Measurements from ENCODE around the gene PPP2R3B. TPM values are rescaled to one million over a fixed set of nuclear protein-coding genes. Genes with fewer than 3 reads are reported as not detected.
A peak's percentile ranks its signal among the peaks of the same experiment; 100 is the strongest.
"Not testable (repeated sequence)": the region's sequence is repeated elsewhere in the genome, so short reads cannot be mapped to it uniquely, and the experiment has no call there.

Gene PPP2R3B
- total RNA-seq, 1 donor from 2014 or later: 28.2 TPM

DNA sequence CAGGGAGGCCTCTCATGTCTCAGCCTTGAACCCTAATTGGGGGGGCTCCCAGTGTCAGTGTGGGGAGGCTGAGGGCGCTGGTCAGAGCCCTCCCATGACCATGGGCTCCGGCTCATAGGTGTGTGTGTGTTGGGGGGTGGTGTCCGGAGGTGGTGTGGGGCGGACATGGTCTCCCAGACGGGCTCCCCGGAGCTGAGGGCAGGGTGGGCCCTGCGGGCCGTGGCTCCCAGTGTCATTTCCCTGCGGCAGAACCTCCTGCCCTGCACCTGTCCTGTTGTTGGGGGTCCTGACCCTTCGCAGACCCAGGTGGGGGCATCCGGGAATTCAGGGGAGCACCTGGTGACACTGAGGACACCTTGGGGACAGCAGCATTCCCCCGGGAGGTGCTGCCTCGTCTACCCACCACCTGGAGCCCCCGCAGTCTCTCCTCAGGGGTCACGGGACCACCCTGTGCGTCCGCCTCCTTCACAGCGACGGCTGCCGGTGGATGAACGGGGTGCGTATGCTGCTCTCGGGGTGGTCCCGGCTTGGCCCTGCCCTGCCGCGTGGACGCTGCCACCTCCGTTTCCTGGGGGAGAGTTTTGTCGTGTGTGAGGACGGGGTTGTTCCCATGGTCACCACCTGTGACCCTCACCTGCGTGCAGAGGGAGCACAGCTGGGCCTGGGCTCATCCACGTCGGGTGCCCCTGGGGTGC is 53.6 kb downstream of the PPP2R3B start:
- TF ChIP-seq, protein P1, sequence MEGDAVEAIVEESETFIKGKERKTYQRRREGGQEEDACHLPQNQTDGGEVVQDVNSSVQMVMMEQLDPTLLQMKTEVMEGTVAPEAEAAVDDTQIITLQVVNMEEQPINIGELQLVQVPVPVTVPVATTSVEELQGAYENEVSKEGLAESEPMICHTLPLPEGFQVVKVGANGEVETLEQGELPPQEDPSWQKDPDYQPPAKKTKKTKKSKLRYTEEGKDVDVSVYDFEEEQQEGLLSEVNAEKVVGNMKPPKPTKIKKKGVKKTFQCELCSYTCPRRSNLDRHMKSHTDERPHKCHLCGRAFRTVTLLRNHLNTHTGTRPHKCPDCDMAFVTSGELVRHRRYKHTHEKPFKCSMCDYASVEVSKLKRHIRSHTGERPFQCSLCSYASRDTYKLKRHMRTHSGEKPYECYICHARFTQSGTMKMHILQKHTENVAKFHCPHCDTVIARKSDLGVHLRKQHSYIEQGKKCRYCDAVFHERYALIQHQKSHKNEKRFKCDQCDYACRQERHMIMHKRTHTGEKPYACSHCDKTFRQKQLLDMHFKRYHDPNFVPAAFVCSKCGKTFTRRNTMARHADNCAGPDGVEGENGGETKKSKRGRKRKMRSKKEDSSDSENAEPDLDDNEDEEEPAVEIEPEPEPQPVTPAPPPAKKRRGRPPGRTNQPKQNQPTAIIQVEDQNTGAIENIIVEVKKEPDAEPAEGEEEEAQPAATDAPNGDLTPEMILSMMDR (IDR thresholded peaks at IDR 0.05): no peak
- Mint-ChIP-seq H3K27ac (ENCODE audit: unreplicated experiment) (no peak overlapping the region), H3K36me3 (ENCODE audit: unreplicated experiment) (peaks cover 17% of the 10 kb centered on the region), H3K4me3 (ENCODE audit: unreplicated experiment) (no peak overlapping the region), H3K9me3 (ENCODE audit: unreplicated experiment) (no peaks in the 10 kb centered on the region), H3K27me3 (ENCODE audit: unreplicated experiment) (no peaks in the 10 kb centered on the region), H3K4me1 (ENCODE audit: unreplicated experiment) (peaks cover 7% of the 10 kb centered on the region)
- no peak for DNase-seq (ENCODE audit: extremely low spot score, unreplicated experiment)

DNA sequence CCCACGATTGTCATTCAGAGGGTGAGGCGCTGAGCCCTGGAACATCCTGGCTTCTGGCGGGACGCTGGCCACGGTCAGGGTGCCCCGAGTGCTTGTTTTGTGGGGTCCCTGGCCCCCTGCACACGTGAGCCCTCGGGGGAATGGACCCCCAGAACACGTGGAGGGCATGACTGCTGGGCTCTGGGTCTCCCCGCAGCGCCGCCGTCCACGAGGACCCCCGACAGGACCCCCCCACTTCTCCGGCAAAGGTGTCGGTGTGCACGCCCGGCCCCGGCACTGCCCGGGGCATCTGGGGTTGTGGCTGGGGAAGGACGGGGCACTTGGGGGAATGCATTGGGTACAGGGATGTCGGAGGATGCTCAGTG is 54.2 kb downstream of the PPP2R3B start:
- Mint-ChIP-seq H3K27ac (ENCODE audit: unreplicated experiment) (no peak overlapping the region), H3K36me3 (ENCODE audit: unreplicated experiment) (peaks cover 12% of the 10 kb centered on the region), H3K9me3 (ENCODE audit: unreplicated experiment) (no peaks in the 10 kb centered on the region), H3K4me1 (ENCODE audit: unreplicated experiment) (peaks cover 7% of the 10 kb centered on the region), H3K4me3 (ENCODE audit: unreplicated experiment) (no peak overlapping the region), H3K27me3 (ENCODE audit: unreplicated experiment) (no peaks in the 10 kb centered on the region)
- TF ChIP-seq, protein P1 (IDR thresholded peaks at IDR 0.05): no peak
- no peak for DNase-seq (ENCODE audit: extremely low spot score, unreplicated experiment)

GRCh38 chrX:331825-332495 is 54.7 kb downstream of the PPP2R3B start:
- Mint-ChIP-seq H3K36me3 (ENCODE audit: unreplicated experiment) (peaks cover 8% of the 10 kb centered on the region), H3K27me3 (ENCODE audit: unreplicated experiment) (no peaks in the 10 kb centered on the region), H3K4me3 (ENCODE audit: unreplicated experiment) (no peak overlapping the region), H3K27ac (ENCODE audit: unreplicated experiment) (peak overlapping the region; percentile 34), H3K4me1 (ENCODE audit: unreplicated experiment) (peaks cover 7% of the 10 kb centered on the region), H3K9me3 (ENCODE audit: unreplicated experiment) (no peaks in the 10 kb centered on the region)
- TF ChIP-seq, protein P1 (IDR thresholded peaks at IDR 0.05): no peak
- DNase-seq (ENCODE audit: extremely low spot score, unreplicated experiment): no peak

GRCh38 chrX:331151-331824 is 55.4 kb downstream of the PPP2R3B start:
- no peak for DNase-seq (ENCODE audit: extremely low spot score, unreplicated experiment)
- Mint-ChIP-seq H3K27ac (ENCODE audit: unreplicated experiment) (peak overlapping the region; percentile 34), H3K27me3 (ENCODE audit: unreplicated experiment) (no peaks in the 10 kb centered on the region), H3K4me3 (ENCODE audit: unreplicated experiment) (peak overlapping the region; percentile 18), H3K36me3 (ENCODE audit: unreplicated experiment) (peaks cover 4% of the 10 kb centered on the region), H3K4me1 (ENCODE audit: unreplicated experiment) (peaks cover 9% of the 10 kb centered on the region), H3K9me3 (ENCODE audit: unreplicated experiment) (no peaks in the 10 kb centered on the region)
- TF ChIP-seq, protein P1 (IDR thresholded peaks at IDR 0.05): no peak

DNA sequence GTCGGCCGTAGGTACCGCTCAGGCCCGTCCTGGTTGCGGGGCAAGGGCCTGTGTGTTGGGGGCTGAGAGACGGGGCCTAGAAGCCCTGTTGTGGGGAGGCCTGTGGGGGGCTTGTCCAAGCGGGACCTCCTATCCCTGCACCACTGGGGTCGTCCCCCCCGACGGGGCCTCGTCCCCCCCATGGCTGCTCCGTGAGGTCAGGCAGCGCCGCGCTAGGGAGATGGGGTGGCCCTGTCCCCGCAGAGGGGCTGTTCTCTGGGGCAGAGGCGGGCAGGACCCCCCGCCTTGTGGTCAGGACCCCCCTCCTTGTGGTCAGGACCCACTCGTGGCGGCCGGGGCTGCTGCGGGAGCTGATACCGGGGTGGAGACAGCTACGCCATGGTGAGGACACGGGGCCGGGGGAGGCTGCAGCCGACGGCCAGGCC is 56.0 kb downstream of the PPP2R3B start:
- H3K27ac Mint-ChIP-seq (ENCODE audit: unreplicated experiment): no peak overlapping the region
- DNase-seq (ENCODE audit: extremely low spot score, unreplicated experiment): no peak
- H3K9me3 Mint-ChIP-seq (ENCODE audit: unreplicated experiment): no peaks in the 10 kb centered on the region
- no peaks in the 10 kb centered on the region for H3K36me3 Mint-ChIP-seq (ENCODE audit: unreplicated experiment)
- H3K4me1 Mint-ChIP-seq (ENCODE audit: unreplicated experiment): peaks cover 9% of the 10 kb centered on the region
- no peaks in the 10 kb centered on the region for H3K27me3 Mint-ChIP-seq (ENCODE audit: unreplicated experiment)
- no peak overlapping the region for H3K4me3 Mint-ChIP-seq (ENCODE audit: unreplicated experiment)
- TF ChIP-seq, protein P1 (IDR thresholded peaks at IDR 0.05): no peak

- DNase-seq (ENCODE audit: extremely low spot score, unreplicated experiment); H3K4me1 Mint-ChIP-seq (ENCODE audit: unreplicated experiment): not testable (repeated sequence)
Measured at GRCh38 chrX:330141-330725, 56.5 kb downstream of the PPP2R3B start.

More at GRCh38 chrX:330141-330725, 56.5 kb downstream of the PPP2R3B start:
- not testable (repeated sequence) for H3K27me3 Mint-ChIP-seq (ENCODE audit: unreplicated experiment); H3K9me3 Mint-ChIP-seq (ENCODE audit: unreplicated experiment); H3K27ac Mint-ChIP-seq (ENCODE audit: unreplicated experiment); H3K36me3 Mint-ChIP-seq (ENCODE audit: unreplicated experiment); H3K4me3 Mint-ChIP-seq (ENCODE audit: unreplicated experiment)
